IMR-90 (cell line): ENCODE data around the gene NR0B2. TPM values are rescaled to one million over a fixed set of nuclear protein-coding genes. Genes with fewer than 3 reads are reported as not detected.

ENCODE experiments used
- ATAC-seq: fragments of 200-7000 bp; cut with Tn5 transposase; 2 replicates; pipeline ENCODE4 v1.9.1; 2020; ENCODE audit warnings: low read depth, mild to moderate bottlenecking, moderate library complexity
- BruUV-seq: library from RNA; stranded (reverse); fragments of 400-500 nt; replicated peaks from 2 replicates; lab custom pipeline; 2021; lab: Mats Ljungman, UMichigan
- CTCF ChIA-PET: fragments of 300-600 bp; formaldehyde crosslinking; extraction: SDS; loops from one replicate; lab custom pipeline; 2021; ENCODE audit warnings: antibody characterized with exemption; lab: Yijun Ruan, JAX
- POLR2A ChIA-PET: fragments of 300-600 bp; sonication (Branson Sonifier 250); formaldehyde crosslinking; loops from one replicate; lab custom pipeline; 2022; ENCODE audit warnings: antibody characterized with exemption; ENCODE audit not compliant: unreplicated experiment; lab: Charles Lee
- DNase-seq: peaks from one replicate; pipeline ENCODE4 v3.0.0; 2013
- H2AFZ ChIP-seq: replicated peaks from 2 replicates; pipeline ENCODE3; 2013; ENCODE audit warnings: low read length, mild to moderate bottlenecking; ENCODE audit not compliant: poor library complexity
- H2AK5ac ChIP-seq: 2 replicates; pipeline ENCODE4 v1.6.1; 2013; ENCODE audit warnings: low read depth, low read length, inconsistent platforms
- H2AK9ac ChIP-seq: replicated peaks from 2 replicates; pipeline ENCODE3; 2013; ENCODE audit warnings: mild to moderate bottlenecking, low read depth, low read length, moderate library complexity; ENCODE audit not compliant: poor library complexity
- H2BK120ac ChIP-seq: 2 replicates; pipeline ENCODE4 v1.6.1; 2013; ENCODE audit warnings: low read depth, low read length, inconsistent platforms
- H2BK15ac ChIP-seq: 3 replicates; pipeline ENCODE4 v1.6.1; 2013; ENCODE audit warnings: low read depth, low read length, inconsistent platforms
- H2BK20ac ChIP-seq: 2 replicates; pipeline ENCODE4 v1.6.1; 2013; ENCODE audit warnings: low read depth, mild to moderate bottlenecking, inconsistent platforms, low read length, moderate library complexity
- H2BK5ac ChIP-seq: 2 replicates; pipeline ENCODE4 v1.6.1; 2013; ENCODE audit warnings: mild to moderate bottlenecking, low read depth, low read length, inconsistent platforms; ENCODE audit not compliant: poor library complexity, severe bottlenecking
- H3K14ac ChIP-seq: replicated peaks from 2 replicates; pipeline ENCODE4 v1.6.1; 2013; ENCODE audit warnings: low read depth, low read length, inconsistent platforms
- H3K18ac ChIP-seq: 2 replicates; pipeline ENCODE4 v1.6.1; 2013; ENCODE audit warnings: low read depth, low read length, control low read depth
- H3K23ac ChIP-seq: 2 replicates; pipeline ENCODE4 v1.6.1; 2013; ENCODE audit warnings: low read depth, low read length, inconsistent platforms
- H3K27ac ChIP-seq: 2 replicates; pipeline ENCODE4 v1.5.1; 2013; ENCODE audit warnings: mild to moderate bottlenecking, control low read depth, low read length; ENCODE audit not compliant: insufficient read depth
- H3K27me3 ChIP-seq: 2 replicates; pipeline ENCODE4 v1.6.1; 2013; ENCODE audit warnings: low read length; ENCODE audit not compliant: control insufficient read depth, insufficient read depth
- H3K36me3 ChIP-seq: 2 replicates; pipeline ENCODE4 v1.6.1; 2013; ENCODE audit warnings: low read length, mixed read lengths; ENCODE audit not compliant: control insufficient read depth, insufficient read depth
- H3K4ac ChIP-seq: 2 replicates; pipeline ENCODE4 v1.6.1; 2013; ENCODE audit warnings: low read depth, low read length, inconsistent platforms
- H3K4me1 ChIP-seq: 2 replicates; pipeline ENCODE4 v1.6.1; 2013; ENCODE audit warnings: low read length, mixed read lengths; ENCODE audit not compliant: control insufficient read depth, insufficient read depth
- H3K4me2 ChIP-seq: 2 replicates; pipeline ENCODE4 v1.6.1; 2013; ENCODE audit warnings: low read depth, mild to moderate bottlenecking, control low read depth, low read length, moderate library complexity
- H3K4me3 ChIP-seq: 2 replicates; pipeline ENCODE4 v1.5.1; 2013; ENCODE audit warnings: low read depth, mild to moderate bottlenecking, control low read depth, low read length, moderate library complexity; ENCODE audit not compliant: insufficient read depth
- H3K56ac ChIP-seq: 2 replicates; pipeline ENCODE4 v1.6.1; 2013; ENCODE audit warnings: low read length, inconsistent platforms; ENCODE audit not compliant: insufficient read depth; ENCODE audit errors: extremely low read depth
- H3K79me1 ChIP-seq, 2 experiments: 2 replicates each; pipeline ENCODE4 v1.6.1; 2013; ENCODE audit warnings: low read length in 2 of 2, inconsistent platforms in 1 of 2, low read depth in 1 of 2
- H3K9ac ChIP-seq: 2 replicates; pipeline ENCODE4 v1.6.1; 2013; ENCODE audit warnings: low read depth, low read length, control low read depth
- H3K9me1 ChIP-seq: 2 replicates; pipeline ENCODE4 v1.6.1; 2013; ENCODE audit warnings: low read length, inconsistent platforms; ENCODE audit not compliant: insufficient read depth
- H3K9me3 ChIP-seq: 2 replicates; pipeline ENCODE4 v1.6.1; 2013; ENCODE audit warnings: low read length; ENCODE audit not compliant: control insufficient read depth, insufficient read depth
- H4K20me1 ChIP-seq: 2 replicates; pipeline ENCODE4 v1.6.1; 2013; ENCODE audit warnings: low read length, inconsistent platforms; ENCODE audit not compliant: insufficient read depth
- H4K5ac ChIP-seq: 2 replicates; pipeline ENCODE4 v1.6.1; 2013; ENCODE audit warnings: mild to moderate bottlenecking, low read depth, low read length, control low read depth
- H4K8ac ChIP-seq, 2 experiments: 2 replicates each; pipeline ENCODE4 v1.6.1; 2013; ENCODE audit warnings: low read depth in 2 of 2, low read length in 2 of 2, control low read depth in 1 of 2, inconsistent platforms in 1 of 2
- H4K91ac ChIP-seq: 2 replicates; pipeline ENCODE4 v1.6.1; 2013; ENCODE audit warnings: low read depth, low read length, inconsistent platforms; ENCODE audit not compliant: insufficient read depth
- BHLHE40 ChIP-seq: fragments of 150-350 bp; IDR thresholded peaks from 2 replicates; pipeline ENCODE4 v1.6.1; 2016; ENCODE audit warnings: mild to moderate bottlenecking, low read depth, low read length
- WGBS, 2 experiments: methylation state at CpG; one replicate each; pipeline versions ENCODE4 v1.1.5 to v1.1.7; 2013; ENCODE audit warnings: missing lambda C conversion rate in 2 of 2; ENCODE audit not compliant: insufficient read length in 1 of 2; ENCODE audit errors: extremely low coverage in 2 of 2; 5-methylcytosine and 5-hydroxymethylcytosine counted together
- dilution Hi-C: fragments of 300-500 bp; cut with HindIII; formaldehyde crosslinking; loops from one replicate; pipeline ENCODE4 v1.14.3; 2018; ENCODE audit warnings: low sequenced_read_pairs; ENCODE audit not compliant: unreplicated experiment
- in situ Hi-C: fragments of 300-500 bp; cut with MboI; formaldehyde crosslinking; loops from 3 replicates; pipeline ENCODE4 v1.14.3; 2019; ENCODE audit warnings: low sequenced_read_pairs, inconsistent platforms, mixed read lengths
- intact Hi-C: fragments of 100-400 bp; cut with micrococcal nuclease; formaldehyde crosslinking; loops from 2 replicates; pipeline ENCODE4 v1.10.0; 2022
- polyA plus RNA-seq, 3 experiments: library from polyadenylated mRNA; depleted of rRNA; stranded (reverse); fragments of >200 nt; gene quantifications; 2 replicates each; pipeline ENCODE4 v1.2.3, GENCODE V29; 2012; ENCODE audit warnings: low replicate concordance in 1 of 3
- total RNA-seq: library from RNA; depleted of rRNA; stranded (reverse); fragments of >200 nt; gene quantifications from 2 replicates; pipeline ENCODE4 v1.2.3, GENCODE V29; 2012

Gene NR0B2
- total and polyA plus RNA-seq, 2 of the 4 experiments (the other 2 are of a cell fraction): not detected

- H3K4me2 ChIP-seq: peak overlapping the region; percentile 86
- H2BK5ac ChIP-seq: no peak overlapping the region
- H3K36me3 ChIP-seq: peaks cover 9% of the 10 kb centered on the region
- BruUV-seq: no TSS peak
- H2AFZ ChIP-seq: peak overlapping the region; percentile 94
- ChIA-PET CTCF (no interaction called here), POLR2A (no interaction called here)
- H3K27ac ChIP-seq: peak overlapping the region; percentile 18
- no peak overlapping the region for H2BK20ac ChIP-seq
- in situ Hi-C loops (no loop called here), intact Hi-C loops (no loop called here), dilution Hi-C loops (no loop called here)
- H2BK15ac ChIP-seq: no peak overlapping the region
- H3K14ac ChIP-seq: peak overlapping the region; percentile 27
- peak overlapping the region; percentile 12 for H2AK9ac ChIP-seq
- H3K4ac ChIP-seq: peak overlapping the region; percentile 73
- peaks cover 21% of the 10 kb centered on the region for H4K20me1 ChIP-seq
- peak; percentile 19 for ATAC-seq
- WGBS, 2 experiments: no CpG with 5 or more reads among the region's 7 CpGs
- H4K5ac ChIP-seq: peak overlapping the region; percentile 74
- peaks cover 6% of the 10 kb centered on the region for H3K4me1 ChIP-seq
- no peak for TF ChIP-seq BHLHE40
- peak overlapping the region; percentile 54; the same call in 1 of the 2 replicates for H3K23ac ChIP-seq
- H3K9me3 ChIP-seq: no peaks in the 10 kb centered on the region
- peak overlapping the region; percentile 15; the same call in 1 of the 2 replicates for H4K91ac ChIP-seq
- H4K8ac ChIP-seq: peak overlapping the region; percentile 86 to 99
- H3K4me3 ChIP-seq: peak overlapping the region; percentile 43
- H3K9me1 ChIP-seq: peaks cover 18% of the 10 kb centered on the region
- peak overlapping the region; percentile 53; the same call in 1 of the 2 replicates for H2AK5ac ChIP-seq
- DNase-seq: no peak
- H3K18ac ChIP-seq: no peak overlapping the region
- peak overlapping the region; percentile 44; the same call in 1 of the 2 replicates for H2BK120ac ChIP-seq
- no peaks in the 10 kb centered on the region; the same call in none of the 2 replicates for H3K27me3 ChIP-seq
- H3K56ac ChIP-seq: no peak overlapping the region; the same call in 1 of the 2 replicates
- peaks cover 20 to 33% of the 10 kb centered on the region in 2 experiments for H3K79me1 ChIP-seq
- H3K9ac ChIP-seq: no peak overlapping the region
These were observed 7.4 kb upstream of the NR0B2 start for GRCh38 chr1:26921126-26921539.
